T-helper 17 cell (primary cell): ENCODE data around the gene SFI1. TPM values are rescaled to one million over a fixed set of nuclear protein-coding genes. Genes with fewer than 3 reads are reported as not detected.

Source experiments
- ATAC-seq: fragments of 150-1000 bp; cut with Tn5 transposase; 2 replicates; pipeline ENCODE4 v1.10.0; 2021; ENCODE audit warnings: mild to moderate bottlenecking, moderate library complexity
- DNase-seq, 3 donors: peaks; one replicate each; pipeline versions ENCODE4 v3.0.0 to v3.0.0-alpha.2; 2020 to 2021
- H3K9me3 ChIP-seq: one replicate; pipeline ENCODE4 v1.7.0; 2013; ENCODE audit warnings: low read length, mild to moderate bottlenecking; ENCODE audit not compliant: control insufficient read depth, poor library complexity, severe bottlenecking
- H3K27ac Mint-ChIP-seq: one replicate; pipeline ENCODE4 v1.8.0; 2022; ENCODE audit warnings: mild to moderate bottlenecking, moderate library complexity, mixed read lengths
- H3K27me3 Mint-ChIP-seq: one replicate; pipeline ENCODE4 v1.8.0; 2022; ENCODE audit warnings: mixed read lengths
- H3K36me3 Mint-ChIP-seq: one replicate; pipeline ENCODE4 v1.8.0; 2022; ENCODE audit warnings: low read depth, mixed read lengths
- H3K4me1 Mint-ChIP-seq: one replicate; pipeline ENCODE4 v1.8.0; 2022; ENCODE audit warnings: mild to moderate bottlenecking, mixed read lengths
- H3K4me3 Mint-ChIP-seq: one replicate; pipeline ENCODE4 v1.8.0; 2022; ENCODE audit warnings: mild to moderate bottlenecking, moderate library complexity, mixed read lengths
- total RNA-seq, 4 donors: library from RNA in 2 of 4; stranded (reverse) in 2 of 4; gene quantifications; one replicate each; pipeline ENCODE4 v1.2.3 and lab custom pipeline; 2022 to 2026

SFI1 gene
- total RNA-seq, 2 donors from 2014 or later: 185 to 189 TPM

DNA sequence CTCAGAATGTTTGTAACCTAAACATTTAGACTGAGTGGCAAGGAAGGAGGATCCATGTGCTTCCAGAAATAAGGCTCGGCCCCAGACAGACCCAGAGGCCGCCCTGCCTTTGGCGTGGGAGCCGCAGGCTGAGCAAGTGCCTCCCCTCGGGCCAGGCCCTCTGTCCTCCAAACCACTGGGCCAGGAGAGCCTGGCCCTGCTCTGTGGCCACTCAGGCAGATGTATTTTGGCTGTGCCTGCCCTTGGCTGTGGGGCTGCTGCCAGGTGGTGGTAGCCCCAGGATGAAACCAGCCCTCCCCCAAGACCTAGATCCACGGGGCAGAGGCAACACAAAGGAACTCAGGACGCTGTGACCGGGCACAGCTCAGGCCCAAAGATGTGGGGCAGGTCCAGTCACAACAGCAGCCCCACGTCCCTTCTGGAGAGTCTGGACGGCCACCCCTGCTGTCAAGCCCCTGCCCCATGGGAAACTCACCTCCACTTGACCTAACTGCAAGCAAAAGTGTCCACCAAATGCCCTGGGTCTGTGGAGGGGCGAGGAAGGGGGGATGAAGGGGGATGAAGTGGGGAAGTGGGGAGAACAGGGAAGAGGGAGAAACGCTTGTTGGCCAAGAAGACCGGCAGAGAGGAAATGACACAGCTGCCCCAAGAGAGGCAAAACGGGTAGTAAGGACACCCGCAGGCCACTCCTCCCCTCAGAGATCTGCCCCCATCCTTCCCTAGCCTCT is 141.7 kb downstream of the SFI1 start:
- Mint-ChIP-seq H3K36me3 (no peaks in the 10 kb centered on the region), H3K27ac (peak overlapping the region; percentile 86), H3K4me3 (peak overlapping the region; percentile 9), H3K27me3 (no peaks in the 10 kb centered on the region), H3K4me1 (peaks cover 29% of the 10 kb centered on the region)
- H3K9me3 ChIP-seq: no peaks in the 10 kb centered on the region
- ATAC-seq: peak; percentile 28
- no peak for DNase-seq

DNA sequence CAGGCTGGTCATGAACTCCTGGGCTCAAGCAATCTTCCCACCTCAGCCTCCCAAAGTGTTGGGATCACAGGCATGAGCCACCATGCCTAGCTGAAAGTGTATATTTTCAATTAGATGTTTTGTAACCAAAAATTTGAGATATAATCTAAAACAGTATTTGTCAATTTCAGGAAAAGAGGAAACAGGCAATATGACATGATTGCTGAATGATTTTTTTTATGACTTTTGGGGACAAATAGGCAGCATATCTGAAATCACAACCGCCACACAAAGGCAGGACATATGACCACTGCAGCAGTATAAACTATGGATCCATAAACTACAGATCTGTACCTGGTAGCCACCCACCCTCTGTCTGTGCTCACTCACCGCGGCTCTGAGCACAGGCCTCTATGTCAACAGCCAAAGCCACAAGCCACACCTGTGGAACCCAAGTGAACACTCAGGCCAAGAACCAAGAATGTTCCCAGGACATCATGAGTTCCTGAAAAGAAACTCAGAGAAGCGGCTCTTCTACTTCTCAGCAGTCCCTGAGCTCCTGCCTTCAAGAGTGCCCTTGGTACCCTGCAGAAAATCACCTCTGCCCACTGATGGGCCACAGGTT is 143.2 kb downstream of the SFI1 start:
- peaks cover 25% of the 10 kb centered on the region for H3K4me1 Mint-ChIP-seq
- no peaks in the 10 kb centered on the region for H3K36me3 Mint-ChIP-seq
- H3K27ac Mint-ChIP-seq: peak overlapping the region; percentile 86
- H3K27me3 Mint-ChIP-seq: no peaks in the 10 kb centered on the region
- no peaks in the 10 kb centered on the region for H3K9me3 ChIP-seq
- ATAC-seq: peak; percentile 53
- H3K4me3 Mint-ChIP-seq: no peak overlapping the region
- no peak for DNase-seq

DNA sequence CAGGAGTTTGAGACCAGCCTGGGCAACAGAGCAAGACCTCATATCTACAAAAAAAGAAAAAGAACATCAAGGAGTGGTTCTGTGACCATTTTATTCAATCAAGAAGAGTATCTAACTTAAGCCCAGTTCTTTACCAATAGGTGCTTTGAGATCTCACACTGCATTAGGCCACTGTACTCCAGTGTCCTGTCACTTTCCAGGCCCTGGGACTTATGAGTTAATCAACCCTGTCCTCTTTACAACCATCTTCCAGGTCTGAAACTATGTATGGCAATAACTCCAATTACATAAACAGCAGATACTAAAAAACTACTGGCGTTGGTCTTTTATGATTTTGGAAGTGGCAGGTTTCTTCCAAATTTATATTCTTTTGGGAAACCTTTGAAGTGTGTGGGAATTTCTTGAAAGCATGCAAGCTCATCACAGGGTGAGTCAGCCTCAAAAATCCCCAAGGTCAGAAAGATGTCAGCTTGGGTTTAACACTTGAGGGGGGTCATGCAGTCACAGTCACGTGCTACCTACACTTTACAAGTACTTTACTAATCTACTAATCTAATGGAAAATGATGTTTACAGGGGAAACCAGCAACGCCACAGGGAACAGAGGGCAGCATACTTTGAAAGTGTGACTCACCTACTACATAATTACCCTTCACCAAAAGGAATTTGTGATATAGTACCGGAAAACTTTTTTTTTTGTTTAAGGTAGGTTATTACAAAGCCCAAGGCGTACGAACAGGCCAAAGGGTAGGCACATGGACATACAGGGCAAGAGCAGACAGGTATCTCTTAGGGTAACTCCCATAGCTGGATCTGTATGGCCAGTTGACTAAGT is 150.1 kb downstream of the SFI1 start:
- no peaks in the 10 kb centered on the region for H3K9me3 ChIP-seq
- Mint-ChIP-seq H3K36me3 (no peaks in the 10 kb centered on the region), H3K27ac (no peak overlapping the region), H3K4me1 (peaks cover 3% of the 10 kb centered on the region), H3K4me3 (no peak overlapping the region), H3K27me3 (no peaks in the 10 kb centered on the region)
- DNase-seq: no peak
- peak; percentile 51 for ATAC-seq

DNA sequence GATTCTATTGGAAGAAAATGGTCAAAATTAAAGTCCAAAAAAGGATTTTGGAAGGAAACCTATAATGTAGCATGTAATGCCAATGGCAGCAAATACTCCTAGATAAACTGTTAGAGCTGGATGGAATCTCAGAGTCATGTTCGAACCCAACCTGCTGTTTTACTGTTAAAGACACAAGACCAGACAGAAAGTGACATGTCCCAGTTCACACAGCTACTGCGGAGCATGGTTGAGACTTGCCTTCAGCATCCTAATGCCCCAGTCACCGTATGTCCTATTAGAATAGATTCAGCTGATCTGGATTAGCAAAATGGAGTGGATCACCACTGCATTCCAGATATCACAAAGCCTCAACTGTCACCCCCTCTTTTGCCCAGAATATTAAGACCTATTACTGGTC is 150.7 kb downstream of the SFI1 start:
- H3K36me3 Mint-ChIP-seq: no peaks in the 10 kb centered on the region
- H3K27me3 Mint-ChIP-seq: no peaks in the 10 kb centered on the region
- H3K9me3 ChIP-seq: no peaks in the 10 kb centered on the region
- H3K27ac Mint-ChIP-seq: no peak overlapping the region
- ATAC-seq (no peak), DNase-seq (no peak)
- no peak overlapping the region for H3K4me3 Mint-ChIP-seq
- H3K4me1 Mint-ChIP-seq: peaks cover 3% of the 10 kb centered on the region

DNA sequence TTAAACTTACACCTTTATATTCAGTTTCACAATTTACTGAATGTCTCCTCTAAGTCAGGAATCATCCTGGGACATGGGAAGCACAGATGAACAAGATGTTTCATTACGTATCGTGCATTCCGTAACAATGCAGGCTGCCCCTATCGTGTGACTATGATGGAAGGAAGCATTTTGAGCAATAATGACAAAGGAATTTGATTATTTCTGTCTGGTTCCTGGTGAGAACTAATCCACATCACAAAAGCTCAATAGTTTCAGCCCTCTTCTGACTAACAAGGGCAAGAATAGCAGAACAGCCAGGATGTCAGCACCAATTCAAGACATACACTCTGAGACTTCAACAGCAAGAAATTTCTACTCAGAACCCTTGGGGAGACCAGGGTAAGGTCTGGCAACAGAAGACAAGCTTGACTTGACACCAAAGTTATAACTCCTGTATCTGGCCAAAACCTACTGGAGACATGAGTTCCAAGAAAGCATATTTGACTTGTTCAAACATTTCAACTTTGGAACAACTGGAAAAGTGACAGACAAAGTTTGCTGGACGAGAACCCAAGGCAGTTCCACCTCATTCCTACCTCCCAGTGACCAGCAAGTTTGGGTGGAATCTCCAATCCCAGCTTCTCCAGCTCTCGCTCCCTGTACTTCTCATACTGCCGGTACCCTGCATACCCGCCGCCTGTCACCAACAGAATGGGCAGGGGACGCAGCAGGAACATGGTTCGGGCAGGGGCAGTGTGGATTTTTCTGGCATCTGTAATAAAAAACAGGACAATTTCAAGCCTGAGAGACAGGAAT is 151.4 kb downstream of the SFI1 start:
- ATAC-seq: no peak
- DNase-seq: no peak
- H3K27ac Mint-ChIP-seq: no peak overlapping the region
- H3K27me3 Mint-ChIP-seq: no peaks in the 10 kb centered on the region
- H3K36me3 Mint-ChIP-seq: no peaks in the 10 kb centered on the region
- H3K4me1 Mint-ChIP-seq: peaks cover 3% of the 10 kb centered on the region
- H3K9me3 ChIP-seq: no peaks in the 10 kb centered on the region
- no peak overlapping the region for H3K4me3 Mint-ChIP-seq

DNA sequence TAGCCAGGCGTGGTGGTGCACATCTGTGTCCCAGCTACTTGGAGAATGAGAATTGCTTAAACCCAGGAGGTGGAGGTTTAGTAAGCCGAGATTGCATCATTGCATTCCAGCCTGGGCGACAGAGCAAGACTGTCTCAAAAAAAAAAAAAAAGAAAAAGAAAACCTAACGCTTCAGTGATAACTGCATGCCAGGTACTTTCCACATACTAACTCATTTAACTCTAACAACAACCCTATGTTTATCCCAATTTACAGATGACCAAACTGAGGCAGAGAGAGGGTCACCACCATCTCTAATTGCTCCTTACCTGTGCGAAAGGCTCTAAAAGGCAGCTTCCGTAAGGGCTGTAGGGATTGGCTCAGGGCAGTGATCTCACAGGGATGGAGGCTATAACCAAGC is 154.1 kb downstream of the SFI1 start:
- Mint-ChIP-seq H3K36me3 (peaks cover 6% of the 10 kb centered on the region), H3K4me1 (peaks cover 16% of the 10 kb centered on the region), H3K4me3 (no peak overlapping the region), H3K27ac (no peak overlapping the region), H3K27me3 (no peaks in the 10 kb centered on the region)
- no peaks in the 10 kb centered on the region for H3K9me3 ChIP-seq
- ATAC-seq: no peak
- no peak for DNase-seq

DNA sequence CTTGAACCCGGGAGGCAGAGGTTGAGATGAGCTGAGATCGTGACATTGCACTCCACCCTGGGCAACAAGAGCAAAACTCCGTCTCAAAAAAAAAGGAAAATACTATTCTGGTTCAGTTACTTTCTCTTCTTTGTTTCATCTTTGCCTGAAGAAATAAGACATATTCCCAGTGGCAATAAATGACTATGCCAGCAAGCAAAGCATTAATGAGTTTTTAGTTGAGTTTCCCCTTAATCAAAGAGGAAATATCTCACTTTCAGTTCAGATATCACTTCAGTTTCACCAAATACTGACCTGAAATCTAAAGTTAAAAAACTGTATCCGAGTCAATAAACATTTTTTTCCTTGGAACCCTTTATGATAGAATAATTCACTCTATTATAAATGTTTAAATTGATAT is 155.3 kb downstream of the SFI1 start:
- peak overlapping the region; percentile 29 for H3K27ac Mint-ChIP-seq
- H3K27me3 Mint-ChIP-seq: no peaks in the 10 kb centered on the region
- peaks cover 18% of the 10 kb centered on the region for H3K4me1 Mint-ChIP-seq
- H3K36me3 Mint-ChIP-seq: peaks cover 6% of the 10 kb centered on the region
- DNase-seq: no peak
- no peaks in the 10 kb centered on the region for H3K9me3 ChIP-seq
- ATAC-seq: no peak
- no peak overlapping the region for H3K4me3 Mint-ChIP-seq

DNA sequence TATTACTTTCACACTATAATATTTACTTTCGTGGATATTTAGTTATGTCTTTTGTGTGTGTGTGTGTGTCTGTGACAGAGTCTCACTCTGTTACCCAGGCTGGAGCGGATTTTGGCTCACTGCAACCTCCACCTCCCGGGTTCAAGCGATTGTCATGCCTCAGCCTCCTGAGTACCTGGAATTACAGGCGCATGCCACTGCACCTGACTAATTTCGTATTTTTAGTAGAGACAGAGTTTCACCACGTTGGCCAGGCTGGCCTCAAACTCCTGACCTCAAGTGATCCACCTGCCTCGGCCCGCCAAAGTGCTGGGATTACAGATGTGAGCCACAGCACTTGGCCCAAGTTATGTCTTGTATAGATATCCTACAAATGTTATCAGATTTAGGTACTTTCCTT is 155.8 kb downstream of the SFI1 start:
- H3K36me3 Mint-ChIP-seq: peaks cover 6% of the 10 kb centered on the region
- peak overlapping the region; percentile 59 for H3K4me3 Mint-ChIP-seq
- peaks cover 18% of the 10 kb centered on the region for H3K4me1 Mint-ChIP-seq
- ATAC-seq (no peak), DNase-seq (no peak)
- no peaks in the 10 kb centered on the region for H3K9me3 ChIP-seq
- no peaks in the 10 kb centered on the region for H3K27me3 Mint-ChIP-seq
- H3K27ac Mint-ChIP-seq: peak overlapping the region; percentile 16

DNA sequence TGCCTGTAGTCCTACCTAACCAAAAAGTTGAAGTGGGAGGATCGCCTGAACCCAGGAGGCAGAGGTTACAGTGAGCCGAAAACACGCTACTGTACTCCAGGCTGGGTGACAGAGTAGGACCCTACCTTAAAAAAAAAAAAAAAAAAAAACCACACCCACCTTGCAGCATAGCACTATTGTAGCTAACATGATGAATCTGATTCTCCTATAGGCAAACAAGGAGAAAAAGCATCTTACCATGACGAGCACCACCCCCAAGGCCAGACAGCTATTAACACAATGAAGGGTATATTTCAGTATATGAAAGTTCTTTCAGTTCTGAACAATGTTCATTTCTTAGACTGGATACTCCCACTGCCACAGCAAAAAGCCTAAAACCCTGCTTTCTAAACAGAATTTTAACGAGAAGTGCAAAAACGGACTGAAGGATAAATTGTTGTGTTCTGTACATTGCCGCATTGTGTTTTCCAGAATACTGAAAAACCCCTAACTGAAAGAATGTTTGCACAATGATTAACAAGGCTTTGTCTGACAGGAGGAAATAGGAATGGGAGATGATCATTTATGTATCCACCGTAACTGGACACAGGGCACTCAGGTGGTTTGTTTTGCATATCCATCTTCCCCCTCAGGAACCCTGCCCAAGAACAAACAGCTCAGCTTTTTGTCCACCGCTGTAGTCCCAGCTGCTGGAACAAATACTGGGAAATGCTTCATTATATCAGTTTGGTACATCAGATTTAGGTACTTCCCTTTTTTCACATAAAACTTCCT is 156.8 kb downstream of the SFI1 start:
- peaks cover 23% of the 10 kb centered on the region for H3K4me1 Mint-ChIP-seq
- H3K27ac Mint-ChIP-seq: peak overlapping the region; percentile 92
- no peak for DNase-seq
- H3K4me3 Mint-ChIP-seq: no peak overlapping the region
- no peaks in the 10 kb centered on the region for H3K27me3 Mint-ChIP-seq
- ATAC-seq: no peak
- no peaks in the 10 kb centered on the region for H3K9me3 ChIP-seq
- H3K36me3 Mint-ChIP-seq: peaks cover 9% of the 10 kb centered on the region

DNA sequence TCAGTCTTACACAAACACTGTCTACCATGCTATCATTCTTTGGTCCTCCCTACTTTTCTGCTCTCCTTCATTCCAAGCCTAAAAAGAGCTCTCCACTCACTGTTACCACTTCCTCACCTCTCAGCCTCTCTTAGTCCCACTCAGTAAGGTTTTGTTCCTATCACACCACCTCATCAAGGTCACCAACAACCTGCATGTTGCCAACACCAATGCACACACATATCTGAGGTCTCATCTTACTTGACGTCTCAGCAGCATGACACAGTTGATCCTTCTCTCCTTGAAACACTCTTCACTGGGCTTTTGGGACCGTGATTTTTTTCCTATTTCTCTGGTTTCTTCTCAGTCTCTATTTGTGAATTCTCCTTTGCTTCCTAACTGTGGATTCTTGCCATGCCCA is 157.6 kb downstream of the SFI1 start:
- Mint-ChIP-seq H3K4me1 (peaks cover 26% of the 10 kb centered on the region), H3K27me3 (no peaks in the 10 kb centered on the region), H3K36me3 (peaks cover 9% of the 10 kb centered on the region), H3K4me3 (peak overlapping the region; percentile 56), H3K27ac (peak overlapping the region; percentile 92)
- DNase-seq: no peak
- ATAC-seq: no peak
- no peaks in the 10 kb centered on the region for H3K9me3 ChIP-seq

DNA sequence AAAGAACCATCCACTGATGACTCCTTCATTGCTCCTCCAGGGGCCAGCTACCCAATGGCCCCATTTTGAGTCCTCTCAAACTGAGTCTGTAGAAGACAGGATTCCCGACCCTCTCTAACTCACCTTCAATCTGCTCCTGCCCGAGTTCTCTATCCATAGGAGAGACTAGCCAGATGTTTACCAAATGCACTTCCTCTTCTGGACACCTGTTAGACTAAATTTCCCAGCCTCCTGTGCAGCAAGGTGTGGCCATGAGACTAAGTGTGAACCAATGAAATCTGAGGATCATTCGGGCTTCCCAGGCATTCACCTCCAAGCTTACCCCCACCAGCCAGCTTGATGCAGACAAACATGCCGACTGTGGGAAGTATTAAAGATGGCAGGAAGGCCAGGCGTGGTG is 158.1 kb downstream of the SFI1 start:
- Mint-ChIP-seq H3K27me3 (no peaks in the 10 kb centered on the region), H3K27ac (peak overlapping the region; percentile 92), H3K4me3 (peak overlapping the region; percentile 56), H3K4me1 (peaks cover 26% of the 10 kb centered on the region), H3K36me3 (peaks cover 9% of the 10 kb centered on the region)
- DNase-seq: no peak
- ATAC-seq: no peak
- H3K9me3 ChIP-seq: no peaks in the 10 kb centered on the region

DNA sequence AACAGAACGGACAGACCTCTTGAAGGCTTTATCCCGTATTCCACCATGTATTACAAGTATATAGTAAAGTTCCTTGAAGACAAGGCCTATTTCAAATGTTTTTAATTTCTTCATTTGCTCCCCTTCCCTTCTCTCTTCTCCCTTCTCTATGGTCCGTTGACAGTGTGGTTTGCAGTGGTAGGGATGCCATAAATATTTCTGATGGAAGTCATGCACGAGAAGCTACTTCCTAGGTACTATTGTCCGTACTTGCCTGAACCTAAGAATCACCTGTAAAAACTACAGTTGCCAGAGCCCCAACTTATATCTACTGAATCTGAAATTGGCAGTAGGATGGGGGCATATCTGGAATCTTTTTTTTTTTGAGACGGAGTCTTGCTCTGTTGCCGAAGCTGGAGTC is 162.9 kb downstream of the SFI1 start:
- Mint-ChIP-seq H3K27ac (no peak overlapping the region), H3K27me3 (no peaks in the 10 kb centered on the region), H3K4me1 (peaks cover 32% of the 10 kb centered on the region), H3K36me3 (peaks cover 6% of the 10 kb centered on the region), H3K4me3 (no peak overlapping the region)
- DNase-seq: no peak
- no peak for ATAC-seq
- no peaks in the 10 kb centered on the region for H3K9me3 ChIP-seq
